Measurements from ENCODE around the gene GRPEL2. TPM values are rescaled to one million over a fixed set of nuclear protein-coding genes. Genes with fewer than 3 reads are reported as not detected.

The GRPEL2 gene
- total RNA-seq, 3 donors from 2014 or later = 45.8 to 52.1 (median 50.6) TPM

- Mint-ChIP-seq H3K4me3 (no peak overlapping the region), H3K9me3 (no peaks in the 10 kb centered on the region), H3K4me1 (ENCODE audit: low read depth) (no peaks in the 10 kb centered on the region), H3K27me3 (ENCODE audit: low read depth) (no peaks in the 10 kb centered on the region), H3K36me3 (ENCODE audit: insufficient read depth) (no peaks in the 10 kb centered on the region)
- no peak for ATAC-seq
- no peak for DNase-seq
Observed at GRCh38 chr5:149400304-149400703, 55.0 kb downstream of the GRPEL2 start.

- DNase-seq (no peak), ATAC-seq (no peak)
- H3K4me1 Mint-ChIP-seq (ENCODE audit: low read depth) = no peaks in the 10 kb centered on the region
- no peaks in the 10 kb centered on the region for H3K9me3 Mint-ChIP-seq
- H3K4me3 Mint-ChIP-seq = no peak overlapping the region
- H3K36me3 Mint-ChIP-seq (ENCODE audit: insufficient read depth) = no peaks in the 10 kb centered on the region
- H3K27me3 Mint-ChIP-seq (ENCODE audit: low read depth) = no peaks in the 10 kb centered on the region
Observed at GRCh38 chr5:149401051-149401450, 55.8 kb downstream of the GRPEL2 start.

GRCh38 chr5:149402291-149402690 lies 57.0 kb downstream of the GRPEL2 start:
- ATAC-seq = no peak
- Mint-ChIP-seq H3K4me1 (ENCODE audit: low read depth) (no peaks in the 10 kb centered on the region), H3K36me3 (ENCODE audit: insufficient read depth) (no peaks in the 10 kb centered on the region), H3K4me3 (no peak overlapping the region), H3K27me3 (ENCODE audit: low read depth) (peaks cover 2% of the 10 kb centered on the region), H3K9me3 (no peaks in the 10 kb centered on the region)
- no peak for DNase-seq

Other genes starting within 250 kb of the GRPEL2 start
- gene ABLIM3, start 204.0 kb upstream of the GRPEL2 start, total RNA-seq = under 1 TPM; 0.10 to 0.24 (median 0.24) TPM
- under 1 TPM in 2 of 3 donors, not detected in 1; 0.08 to 0.21 TPM for gene AFAP1L1, start 73.6 kb upstream of the GRPEL2 start, total RNA-seq
- 10 to 100 TPM in 1 of 3 donors, 1 to 10 TPM in 2; 8.8 to 13.4 (median 8.8) TPM for gene PCYOX1L, start 12.5 kb downstream of the GRPEL2 start, total RNA-seq
- not detected for gene IL17B, start 33.8 kb downstream of the GRPEL2 start, total RNA-seq
- gene CSNK1A1, start 205.9 kb downstream of the GRPEL2 start, total RNA-seq = 100 to 1,000 TPM; 200 to 222 (median 212) TPM
- gene ARHGEF37, start 236.0 kb downstream of the GRPEL2 start, total RNA-seq = under 1 TPM; 0.08 to 0.53 (median 0.52) TPM

Measured in activated T-cell treated with anti-CD3 and anti-CD28 coated beads, Interleukin-2, amount 50 U/mL, for 4 hours (primary cell).